Posterior cingulate gyrus (tissue), 11 donors: Measurements from ENCODE around the gene GSTA5.
"Not testable (repeated sequence)": the region's sequence is repeated elsewhere in the genome, so short reads cannot be mapped to it uniquely, and the experiment has no call there.

Experiments
- DNase-seq, 10 donors: peaks; one replicate each; pipeline versions ENCODE4 v3.0.0 to v3.0.0-alpha.2; 2020 to 2021; ENCODE audit warnings: mixed read lengths in 3 of 10
- intact Hi-C: fragments of 100-400 bp; cut with DNase I; formaldehyde crosslinking; loops from one replicate; pipeline ENCODE4 v1.15.1; 2023

Gene GSTA5

DNA sequence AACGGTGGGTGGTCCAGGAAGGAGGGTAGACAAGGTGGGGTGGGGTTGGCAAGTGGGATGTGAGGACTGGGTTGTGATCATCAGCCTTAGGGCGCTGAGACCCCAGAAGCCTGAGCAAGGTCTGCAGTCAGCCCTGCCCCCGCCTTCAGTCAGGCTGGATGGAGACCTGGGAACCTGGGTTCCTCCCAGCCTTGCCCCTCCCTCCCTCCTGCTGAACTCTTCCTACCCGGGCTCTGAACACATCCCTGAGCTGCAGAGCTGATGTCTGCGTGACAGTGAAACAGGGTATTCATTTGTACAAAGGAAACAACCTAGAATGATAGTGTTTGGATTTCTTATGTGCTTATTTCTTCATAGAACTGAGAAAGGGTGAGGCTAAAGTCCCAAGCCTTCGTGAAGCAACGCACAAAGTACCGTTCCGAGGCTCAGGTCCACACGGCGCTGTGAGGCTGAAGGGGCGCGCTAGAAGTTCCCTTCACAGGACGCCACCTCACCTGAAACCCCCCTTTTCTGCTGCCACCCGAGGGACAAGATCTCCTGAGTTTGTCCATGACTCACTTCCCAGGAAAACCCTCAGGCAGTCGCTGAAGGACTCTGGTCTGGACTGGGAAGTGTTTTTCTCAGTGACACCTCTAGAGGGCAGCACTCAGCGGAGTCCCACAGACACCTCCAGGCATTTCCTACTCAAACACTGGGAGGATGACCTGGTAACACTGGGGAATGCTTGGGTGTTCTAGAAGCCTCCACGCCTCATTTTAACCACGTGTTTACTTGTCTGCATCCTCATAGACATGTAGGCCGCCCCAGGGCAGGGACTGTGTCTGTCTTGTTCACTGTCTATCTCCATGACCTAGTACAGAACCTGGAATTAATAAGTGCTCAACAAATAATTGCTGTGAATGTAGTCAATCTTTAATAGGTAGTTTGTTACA, 1.2 kb downstream of the GSTA5 start:
- DNase-seq = peak in 5 of 10 donors; percentile 22 to 81 (median 45)
- intact Hi-C loops = no loop called here

DNA sequence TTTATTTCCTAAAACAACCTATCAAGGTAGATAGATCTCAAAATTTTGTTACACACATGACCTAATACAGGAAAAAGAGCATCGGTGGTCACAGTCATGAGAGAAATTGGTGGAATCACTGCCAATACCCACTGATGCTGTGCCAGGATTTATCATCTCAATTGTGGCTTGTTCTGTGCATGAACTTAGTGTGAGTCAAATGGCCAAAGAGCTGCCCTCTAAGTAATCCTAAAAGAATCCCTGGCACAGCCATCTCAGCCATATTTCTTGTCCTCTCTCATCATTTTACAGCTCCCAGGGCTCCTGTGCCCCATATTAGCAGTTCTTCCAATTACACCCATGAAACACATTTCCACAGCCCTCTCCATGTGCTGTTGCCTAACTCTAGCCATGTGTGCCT, 6.1 kb downstream of the GSTA5 start:
- intact Hi-C loops = no loop called here
- DNase-seq = no peak

DNA sequence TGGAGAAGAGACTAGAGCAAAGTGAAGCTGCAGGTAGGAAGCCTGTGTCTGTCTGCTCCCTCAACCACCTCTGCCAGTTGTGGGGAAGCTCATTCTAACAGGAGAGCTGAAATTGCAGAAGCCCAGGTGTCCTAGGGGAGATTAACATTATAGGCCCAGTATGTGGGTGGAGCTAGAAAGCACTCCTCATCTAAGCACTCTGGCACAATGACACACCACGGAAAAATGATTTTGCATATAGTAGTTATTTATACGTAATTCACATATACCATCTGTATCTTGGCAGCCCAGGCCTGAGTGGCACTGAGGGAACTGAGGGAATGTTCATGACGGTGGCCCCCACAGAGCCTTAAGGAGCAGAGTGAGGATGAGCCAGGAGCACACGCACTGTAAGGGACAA, 9.7 kb downstream of the GSTA5 start:
- intact Hi-C loops, DNase-seq: not testable (repeated sequence)

DNA sequence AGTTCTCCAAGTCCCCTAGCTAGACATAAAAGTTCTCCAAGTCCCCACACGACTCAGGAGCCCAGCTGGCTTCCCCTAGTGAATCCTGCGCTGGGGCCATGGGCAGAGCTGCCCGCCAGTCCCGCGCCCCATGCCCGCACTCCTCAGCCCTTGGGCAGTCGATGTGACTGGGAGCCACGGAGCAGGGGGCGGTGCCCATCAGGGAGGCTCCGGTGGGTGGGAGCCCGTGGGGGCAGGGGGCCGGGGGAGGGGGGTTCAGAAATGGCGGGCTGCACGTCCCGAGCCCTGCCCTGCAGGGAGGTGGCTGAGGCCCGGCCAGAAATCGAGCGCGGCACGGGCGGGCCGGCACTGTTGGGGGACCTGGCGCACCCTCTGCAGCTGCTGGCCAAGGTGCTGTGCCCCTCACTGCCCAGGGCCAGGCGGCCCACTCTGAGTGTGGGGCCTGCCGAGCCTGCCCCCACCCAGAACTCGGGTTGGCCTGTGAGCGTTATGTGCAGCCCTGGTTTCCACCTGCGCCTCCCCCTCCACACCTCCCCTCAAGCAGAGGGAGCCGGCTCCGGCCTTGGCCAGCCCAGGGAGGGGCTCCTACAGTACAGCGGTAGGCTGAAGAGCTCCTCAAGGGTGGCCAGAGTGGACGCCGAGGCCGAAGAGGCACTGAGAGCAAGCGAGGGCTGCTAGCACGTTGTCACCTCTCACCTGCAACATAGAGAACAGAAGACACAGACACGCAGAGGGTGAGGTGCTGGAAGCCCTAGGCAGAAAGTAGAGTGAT, 11.4 kb downstream of the GSTA5 start:
- peak in 1 of 10 donors; percentile 80 for DNase-seq
- intact Hi-C loops = loop anchor here (5.0 kb wide), 1 partner anchor 42 kb away; no protein-coding TSS in a partner anchor

DNA sequence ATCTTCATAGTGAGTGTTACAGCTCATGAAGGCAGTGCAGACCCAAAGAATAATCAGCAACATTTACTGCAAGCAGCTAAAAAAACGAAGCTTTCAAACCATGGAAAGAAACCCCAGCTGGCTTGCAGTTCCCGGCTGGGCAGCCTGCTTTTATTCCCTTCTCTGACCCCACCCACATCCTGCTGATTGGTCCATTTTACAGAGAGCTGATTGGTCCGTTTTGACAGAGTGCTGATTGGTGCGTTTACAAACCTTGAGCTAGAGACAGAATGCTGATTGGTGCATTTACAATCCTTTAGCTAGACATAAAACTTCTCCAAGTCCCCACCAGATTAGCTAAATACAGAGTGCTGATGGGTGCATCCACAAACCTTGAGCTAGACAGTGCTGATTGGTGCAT, 12.0 kb downstream of the GSTA5 start:
- intact Hi-C loops = loop anchor here (5.0 kb wide), 1 partner anchor 41 kb away; no protein-coding TSS in a partner anchor
- DNase-seq = not testable (repeated sequence)

DNA sequence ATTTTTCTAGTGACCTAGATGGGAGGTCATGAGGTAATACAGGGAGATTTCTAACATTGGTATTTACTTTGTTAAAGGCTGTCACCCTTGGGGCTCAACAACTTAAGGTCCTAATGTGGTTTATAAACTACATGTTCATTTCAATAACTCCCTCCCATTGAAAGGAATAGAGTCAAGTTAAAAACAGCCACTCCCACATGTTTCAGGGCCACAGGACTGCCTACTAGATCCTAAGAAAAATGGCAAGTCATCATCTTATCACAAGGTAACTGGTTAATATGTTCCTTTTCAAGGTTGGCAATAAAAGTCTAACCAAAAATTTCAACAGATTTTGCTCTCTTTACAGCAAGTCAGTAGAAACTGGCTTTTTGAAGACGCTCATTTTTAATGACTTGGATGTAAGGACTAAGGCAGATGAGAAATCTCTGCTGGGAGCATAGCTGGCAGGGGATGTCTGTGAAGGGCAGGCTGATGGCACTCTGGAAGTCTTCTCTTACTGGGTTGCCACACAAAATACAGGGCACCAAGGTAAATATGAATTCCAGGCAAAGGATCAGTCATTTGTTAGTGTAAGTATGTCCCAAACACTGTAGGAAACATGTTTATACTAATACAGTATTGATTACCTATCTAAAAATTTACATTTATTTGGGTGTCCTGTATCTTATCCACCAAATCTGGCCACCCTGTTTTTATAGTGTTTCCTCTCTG, 13.4 kb downstream of the GSTA5 start:
- not testable (repeated sequence) for DNase-seq
- intact Hi-C loops = loop anchor here (5.0 kb wide), 1 partner anchor 40 kb away; no protein-coding TSS in a partner anchor

DNA sequence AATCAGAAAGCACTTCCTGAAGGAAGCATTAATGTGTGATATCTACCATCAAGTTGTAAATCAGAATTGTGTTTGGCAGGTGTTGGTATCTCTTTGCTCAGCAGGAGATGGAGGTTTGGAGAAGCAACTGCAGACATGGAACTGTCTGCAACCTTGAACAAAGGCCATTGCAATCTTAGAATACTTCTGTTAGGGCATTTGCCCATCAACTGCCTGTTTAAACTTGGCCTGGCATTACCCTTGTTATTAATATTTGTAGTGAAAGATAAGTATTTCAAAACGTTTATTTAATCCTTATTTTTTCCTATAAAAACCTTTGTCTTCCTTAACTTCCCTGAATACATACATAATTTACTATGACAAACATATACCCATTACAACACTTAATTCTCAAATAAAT, 14.1 kb downstream of the GSTA5 start:
- intact Hi-C loops = loop anchor here (5.0 kb wide), 1 partner anchor 39 kb away; no protein-coding TSS in a partner anchor
- no peak for DNase-seq

DNA sequence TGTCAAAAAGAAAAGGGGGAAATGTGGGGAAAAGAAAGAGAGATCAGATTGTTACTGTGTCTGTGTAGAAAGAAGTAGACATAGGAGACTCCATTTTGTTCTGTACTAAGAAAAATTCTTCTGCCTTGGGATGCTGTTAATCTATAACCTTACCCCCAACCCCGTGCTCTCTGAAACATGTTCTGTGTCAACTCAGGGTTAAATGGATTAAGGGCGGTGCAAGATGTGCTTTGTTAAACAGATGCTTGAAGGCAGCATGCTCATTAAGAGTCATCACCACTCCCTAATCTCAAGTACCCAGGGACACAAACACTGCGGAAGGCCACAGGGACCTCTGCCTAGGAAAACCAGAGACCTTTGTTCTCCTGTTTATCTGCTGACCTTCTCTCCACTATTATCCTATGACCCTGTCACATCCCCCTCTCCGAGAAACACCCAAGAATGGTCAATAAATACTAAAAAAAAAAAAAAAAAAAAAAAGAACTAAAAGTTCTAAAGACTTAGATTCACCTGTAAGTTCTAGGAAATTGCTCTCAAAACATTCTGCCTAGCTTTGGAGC, 14.6 kb downstream of the GSTA5 start:
- not testable (repeated sequence) for DNase-seq
- intact Hi-C loops = loop anchor here (5.0 kb wide), 1 partner anchor 39 kb away; no protein-coding TSS in a partner anchor

DNA sequence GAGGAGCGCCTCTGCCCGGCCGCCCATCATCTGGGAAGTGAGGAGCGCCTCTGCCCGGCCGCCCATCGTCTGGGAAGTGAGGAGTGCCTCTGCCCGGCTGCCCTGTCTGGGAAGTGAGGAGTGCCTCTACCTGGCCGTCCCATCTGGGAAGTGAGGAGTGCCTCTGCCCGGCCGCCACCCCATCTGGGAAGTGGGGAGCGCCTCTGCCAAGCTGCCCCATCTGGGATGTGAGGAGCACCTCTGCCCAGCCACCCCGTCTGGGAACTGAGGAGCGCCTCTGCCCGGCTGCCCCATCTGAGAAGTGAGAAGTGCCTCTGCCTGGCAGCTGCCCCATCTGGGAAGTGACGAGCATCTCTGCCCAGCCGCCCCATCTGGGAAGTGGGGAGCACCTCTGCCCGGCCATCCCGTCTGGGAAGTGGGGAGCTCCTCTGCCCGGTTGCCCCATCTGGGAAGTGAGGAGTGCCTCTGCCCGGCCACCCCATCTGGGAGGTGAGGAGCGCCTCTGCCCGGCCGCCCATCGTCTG, 15.3 kb downstream of the GSTA5 start:
- intact Hi-C loops = loop anchor here (5.0 kb wide), 1 partner anchor 38 kb away; no protein-coding TSS in a partner anchor
- DNase-seq = peak in 2 of 10 donors; percentile 74 to 84

DNA sequence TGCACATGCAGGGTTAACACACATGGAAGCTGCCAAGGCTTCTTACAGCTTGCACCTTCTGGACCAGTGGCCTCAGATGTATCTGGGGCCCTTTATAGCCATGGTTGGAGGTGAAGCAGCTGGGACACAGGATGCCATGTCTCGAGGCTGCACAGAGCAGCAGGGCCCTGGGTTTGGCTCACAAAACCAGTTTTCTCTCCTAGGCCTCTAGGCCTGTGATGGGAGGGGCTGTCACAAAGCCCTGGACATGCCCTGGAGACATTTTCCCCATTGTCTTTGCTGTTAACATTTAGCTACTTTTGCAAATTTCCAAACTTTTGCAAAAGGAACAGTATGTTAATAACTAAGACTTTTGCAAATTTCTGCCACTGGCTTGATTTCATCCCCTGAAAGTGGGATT, 18.8 kb downstream of the GSTA5 start:
- DNase-seq = no peak
- intact Hi-C loops = no loop called here

DNA sequence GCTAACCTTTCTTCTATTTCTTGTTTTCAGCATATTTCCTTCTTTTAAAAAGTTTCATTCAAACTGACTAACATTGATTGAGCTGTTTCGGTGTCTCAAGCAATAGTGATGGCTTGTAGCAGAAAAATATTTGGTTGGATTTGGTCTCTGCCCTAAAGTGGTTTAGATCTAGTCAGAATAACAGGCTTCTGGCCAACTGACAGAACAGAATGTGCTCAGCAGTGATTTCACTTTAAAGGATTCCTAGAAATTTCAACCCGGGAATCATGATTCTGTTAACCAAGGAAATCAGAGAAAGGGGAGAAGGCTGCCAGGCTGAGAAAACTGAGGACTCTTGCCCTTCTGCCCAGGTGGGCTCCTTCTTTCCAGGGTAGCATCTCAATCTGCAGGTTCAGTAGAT, 20.4 kb downstream of the GSTA5 start:
- no peak for DNase-seq
- intact Hi-C loops = no loop called here

DNA sequence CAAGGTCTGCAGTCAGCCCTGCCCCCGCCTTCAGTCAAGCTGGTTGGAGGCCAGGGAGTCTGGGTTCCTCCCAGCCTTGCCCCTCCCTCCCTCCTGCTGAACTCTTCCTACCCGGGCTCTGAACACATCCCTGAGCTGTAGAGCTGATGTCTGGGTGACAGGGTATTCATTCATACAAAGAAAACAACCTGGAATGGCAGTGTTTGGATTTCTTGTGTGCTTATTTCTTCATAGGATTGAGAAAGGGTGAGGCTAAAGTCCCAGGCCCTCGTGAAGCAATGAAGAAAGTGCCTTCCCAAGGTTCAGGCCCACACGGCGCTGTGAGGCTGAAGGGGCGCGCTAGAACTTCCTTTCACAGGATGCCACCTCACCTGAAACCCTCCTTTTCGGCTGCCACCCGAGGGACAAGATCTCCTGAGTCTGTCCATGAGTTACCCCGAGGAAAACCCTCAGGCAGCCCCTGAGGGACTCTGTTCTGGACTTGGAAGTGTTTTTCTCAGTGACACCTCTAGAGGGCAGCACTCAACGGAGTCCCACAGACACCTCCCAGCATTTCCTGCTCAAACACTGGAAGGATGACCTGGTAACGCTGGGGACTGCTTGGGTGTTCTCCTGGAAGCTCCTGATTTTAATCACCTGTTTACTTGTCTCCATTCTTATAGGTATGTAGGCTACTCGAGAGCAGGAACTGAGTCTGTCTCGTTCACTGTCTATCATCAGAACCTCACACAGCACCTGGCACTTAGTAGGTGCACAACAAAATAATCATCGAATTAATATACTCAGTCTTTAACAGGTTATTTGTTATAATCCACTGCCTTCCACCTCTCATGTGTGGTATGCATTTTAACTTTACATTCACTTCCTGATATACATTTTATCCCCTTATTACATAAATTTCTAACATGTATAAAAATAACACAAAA, 25.2 kb downstream of the GSTA5 start:
- intact Hi-C loops = no loop called here
- DNase-seq = peak in 4 of 10 donors; percentile 2 to 35 (median 18)

DNA sequence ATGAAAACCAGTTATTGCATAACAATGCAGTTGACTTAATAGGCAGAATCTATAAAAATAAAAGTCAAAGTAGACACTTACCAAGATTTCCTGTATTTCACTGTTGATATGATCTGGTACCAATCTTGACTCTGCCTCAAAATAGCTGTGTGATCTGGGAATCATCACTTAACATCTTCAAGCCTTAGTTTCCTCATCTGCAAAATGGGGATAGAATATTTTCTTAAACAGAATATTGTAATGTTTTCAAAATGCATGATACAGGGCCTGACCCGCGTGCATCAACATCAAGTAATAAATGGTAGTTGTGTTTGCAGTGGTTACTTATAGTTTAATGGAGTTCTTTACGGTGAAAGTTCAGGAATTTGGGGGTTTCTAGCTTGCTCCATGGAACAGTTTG, 26.1 kb downstream of the GSTA5 start:
- DNase-seq, intact Hi-C loops: not testable (repeated sequence)

DNA sequence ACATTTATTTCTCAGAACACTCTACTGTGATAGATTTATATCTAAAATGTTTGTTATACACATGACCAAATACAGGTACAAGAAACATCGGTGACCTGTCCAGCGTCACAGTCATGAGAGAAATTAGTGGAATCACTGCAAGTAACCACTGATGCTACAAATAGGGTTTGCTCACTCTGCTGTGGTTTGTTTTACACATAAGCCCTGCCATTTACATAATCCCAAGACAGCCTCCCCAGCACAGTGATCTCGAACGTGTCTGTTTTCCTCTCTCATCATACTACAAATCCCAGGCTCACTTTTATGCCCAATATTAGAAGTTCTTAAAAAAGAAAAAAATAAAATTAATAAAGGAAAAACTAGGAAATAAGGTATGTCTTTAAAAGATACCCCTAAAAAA, 30.8 kb downstream of the GSTA5 start:
- DNase-seq = not testable (repeated sequence)

DNA sequence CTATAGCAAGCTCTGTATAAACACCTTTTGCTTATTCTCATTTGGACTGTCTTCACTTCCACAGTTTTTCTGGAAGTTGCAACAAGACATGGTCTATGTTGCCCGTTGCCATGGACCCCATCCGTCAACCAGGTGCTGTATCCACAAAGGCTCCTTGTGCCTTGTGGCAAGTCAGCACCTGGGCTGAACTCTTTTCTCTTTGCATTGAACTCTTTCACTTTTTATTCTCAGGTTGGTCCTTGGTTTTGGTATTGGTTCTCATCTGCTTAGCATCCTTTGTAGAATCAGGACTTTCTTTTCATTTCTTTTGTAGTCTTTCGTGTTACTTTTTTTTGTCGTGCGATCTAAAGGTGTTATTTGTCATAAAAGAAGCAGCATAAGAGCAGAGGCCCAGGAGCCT, 32.0 kb downstream of the GSTA5 start:
- intact Hi-C loops = no loop called here

More for the DNA sequence above, 30.8 kb downstream of the GSTA5 start:
- intact Hi-C loops = not testable (repeated sequence)

DNA sequence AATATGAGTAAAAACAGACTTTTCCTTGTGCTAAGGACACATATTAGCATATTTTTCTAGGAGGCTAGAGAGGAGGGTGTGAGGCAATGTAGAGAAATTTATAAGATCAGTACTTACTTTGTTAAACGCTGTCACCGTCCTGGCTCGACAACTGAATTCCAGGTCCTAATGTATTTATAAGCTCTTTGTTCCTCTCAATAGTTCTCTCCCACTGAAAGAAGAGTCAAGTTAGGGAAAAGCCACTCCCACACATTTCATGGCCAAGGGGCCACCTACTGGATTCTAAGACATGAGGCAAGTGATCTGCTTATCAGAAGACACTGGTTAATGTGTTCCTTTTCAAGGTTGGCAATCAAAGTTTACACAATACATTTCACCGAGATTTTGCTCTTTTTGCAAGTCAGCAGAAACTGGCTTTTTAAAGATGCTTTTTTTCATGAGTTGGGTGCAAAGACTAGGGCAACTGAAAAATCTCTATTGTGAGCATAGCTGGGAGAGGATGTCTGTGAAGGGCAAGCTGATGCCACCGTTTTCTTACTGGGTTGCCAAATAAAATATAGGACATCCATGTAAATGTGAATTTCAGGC, 36.9 kb downstream of the GSTA5 start, which contains the start of gene GSTA1:
TSS of gene GSTA1 (minus strand) at position 149 of the 588 bp plus-strand sequence. CDS start 4,549 bp downstream, outside the sequence.
- intact Hi-C loops, DNase-seq: not testable (repeated sequence)

More for the DNA sequence above, 32.0 kb downstream of the GSTA5 start:
- no peak for DNase-seq

DNA sequence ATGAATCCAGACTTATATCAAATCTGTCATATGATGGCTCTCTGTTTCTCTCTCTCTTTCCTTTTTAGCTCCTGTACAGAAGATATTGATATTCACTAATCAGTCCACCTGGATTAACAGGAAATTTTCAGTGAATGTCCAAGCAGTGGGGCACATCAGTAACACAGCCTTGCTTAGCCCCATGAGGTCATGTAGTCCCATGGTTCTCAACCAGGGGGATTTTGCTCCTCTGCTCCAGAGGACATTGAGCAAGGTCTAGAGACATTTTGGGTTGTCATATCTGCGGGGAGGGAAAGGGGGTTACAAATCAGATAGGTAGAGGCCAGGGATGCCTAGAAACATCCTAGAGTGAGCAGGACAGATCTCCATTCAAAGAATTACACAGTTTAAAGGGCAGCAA, 37.8 kb downstream of the GSTA5 start:
- DNase-seq = no peak
- intact Hi-C loops = no loop called here

DNA sequence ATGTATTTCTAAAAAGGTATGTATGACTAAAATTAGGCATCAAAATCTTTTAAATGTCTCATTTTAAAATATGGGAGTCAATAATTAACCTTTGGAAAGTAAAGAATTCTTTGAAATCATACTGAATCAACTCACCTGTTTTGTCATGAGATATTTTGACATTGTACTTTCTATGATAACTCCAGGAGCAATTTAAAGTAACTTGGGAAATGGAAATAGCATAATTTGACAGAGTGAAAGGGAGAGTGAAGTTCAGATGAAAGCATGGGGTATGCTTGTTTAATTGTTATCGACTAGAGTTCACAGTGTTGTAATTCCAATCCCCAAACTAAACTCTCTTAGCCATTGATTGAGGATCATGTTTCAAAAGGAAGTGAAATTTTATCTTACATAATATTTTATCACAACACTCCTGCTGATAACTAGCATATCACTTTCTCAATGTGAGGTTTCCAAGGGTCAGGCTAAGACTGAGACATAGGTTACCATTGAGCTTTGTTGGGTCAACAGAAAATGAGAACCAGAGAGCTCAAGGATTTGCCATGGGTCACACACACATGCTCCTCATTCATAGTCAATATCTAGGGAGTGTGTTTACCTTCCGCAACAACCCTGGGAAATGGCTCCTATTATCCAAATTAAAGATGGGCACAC, 39.3 kb downstream of the GSTA5 start:
- no peak for DNase-seq
- intact Hi-C loops = no loop called here
